GM13977 (cell line): ENCODE measurements around the gene LFNG.

Experiments used
- DNase-seq: peaks from one replicate; pipeline ENCODE4 v3.0.0; 2012; ENCODE audit warnings: low spot score
- in situ Hi-C: fragments of 300-500 bp; cut with MboI; formaldehyde crosslinking; loops from one replicate; pipeline ENCODE4 v1.12.0; 2022; ENCODE audit warnings: low sequenced_read_pairs, low pct_unique_long_range_greater_than_20kb, mixed read lengths, inconsistent platforms; ENCODE audit not compliant: unreplicated experiment
- TF ChIP-seq, protein P1 (sequence below): IDR thresholded peaks from 2 replicates; pipeline ENCODE4 v1.5.1; 2012; ENCODE audit warnings: mild to moderate bottlenecking, control low read depth; ENCODE audit not compliant: insufficient read depth; ENCODE audit errors: extremely low read depth, missing control alignments

The LFNG gene

DNA sequence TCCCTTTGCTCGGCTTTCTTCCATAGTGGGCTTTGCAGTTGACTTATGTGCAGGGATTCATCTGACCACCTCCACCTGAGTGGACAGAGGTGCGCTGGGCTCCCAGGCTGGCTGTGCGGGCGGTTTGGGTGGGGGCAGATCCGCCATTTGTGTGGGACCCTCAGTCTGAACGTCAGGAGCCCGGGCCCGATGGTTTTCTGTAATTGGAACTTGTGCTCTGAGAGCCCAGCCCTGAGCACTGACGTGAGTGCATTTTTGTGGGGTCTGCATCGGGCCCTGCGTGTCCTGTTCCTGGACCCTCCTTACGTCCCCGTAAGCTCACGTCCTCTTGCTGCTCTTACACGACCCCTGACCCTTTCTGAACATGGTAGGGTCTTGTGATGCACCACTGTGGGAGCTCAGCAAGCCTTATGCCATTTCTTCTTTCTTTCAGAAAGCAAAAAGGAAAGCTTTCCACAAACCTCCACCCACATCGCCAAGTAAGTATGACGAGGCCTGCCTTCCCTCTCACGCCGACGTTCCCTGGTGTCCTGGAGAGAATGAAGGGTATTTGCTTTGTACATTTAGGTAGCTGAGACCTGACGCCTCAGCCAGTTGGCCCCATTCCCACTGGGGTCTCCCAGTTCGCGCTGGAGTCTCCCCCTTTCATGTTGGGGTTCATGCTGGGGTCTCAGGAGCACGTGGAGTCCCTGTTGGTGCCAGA is 49.1 kb downstream of the LFNG start:
- DNase-seq = no peak
- in situ Hi-C loops = no loop called here
- TF ChIP-seq, protein P1, sequence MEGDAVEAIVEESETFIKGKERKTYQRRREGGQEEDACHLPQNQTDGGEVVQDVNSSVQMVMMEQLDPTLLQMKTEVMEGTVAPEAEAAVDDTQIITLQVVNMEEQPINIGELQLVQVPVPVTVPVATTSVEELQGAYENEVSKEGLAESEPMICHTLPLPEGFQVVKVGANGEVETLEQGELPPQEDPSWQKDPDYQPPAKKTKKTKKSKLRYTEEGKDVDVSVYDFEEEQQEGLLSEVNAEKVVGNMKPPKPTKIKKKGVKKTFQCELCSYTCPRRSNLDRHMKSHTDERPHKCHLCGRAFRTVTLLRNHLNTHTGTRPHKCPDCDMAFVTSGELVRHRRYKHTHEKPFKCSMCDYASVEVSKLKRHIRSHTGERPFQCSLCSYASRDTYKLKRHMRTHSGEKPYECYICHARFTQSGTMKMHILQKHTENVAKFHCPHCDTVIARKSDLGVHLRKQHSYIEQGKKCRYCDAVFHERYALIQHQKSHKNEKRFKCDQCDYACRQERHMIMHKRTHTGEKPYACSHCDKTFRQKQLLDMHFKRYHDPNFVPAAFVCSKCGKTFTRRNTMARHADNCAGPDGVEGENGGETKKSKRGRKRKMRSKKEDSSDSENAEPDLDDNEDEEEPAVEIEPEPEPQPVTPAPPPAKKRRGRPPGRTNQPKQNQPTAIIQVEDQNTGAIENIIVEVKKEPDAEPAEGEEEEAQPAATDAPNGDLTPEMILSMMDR = no peak

DNA sequence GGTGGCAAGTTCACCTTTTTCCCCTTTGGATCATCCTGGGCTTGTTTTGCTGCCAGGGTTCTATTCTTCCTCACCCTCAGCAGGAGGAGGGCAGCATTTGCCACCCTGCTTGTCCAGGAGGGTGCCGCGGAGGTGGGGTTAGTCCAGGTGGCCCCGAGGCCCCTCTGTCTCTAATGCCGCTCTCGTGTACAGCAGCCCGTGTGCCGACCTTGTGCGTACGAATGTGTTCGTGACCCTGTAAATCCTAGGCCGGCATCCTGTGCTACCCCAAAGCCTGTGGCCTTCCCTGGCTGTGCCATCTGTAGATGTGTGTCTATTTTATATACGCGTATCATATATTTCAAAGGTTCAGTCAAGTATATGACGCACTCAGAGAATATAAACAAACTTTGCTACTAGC is 49.8 kb downstream of the LFNG start:
- DNase-seq = no peak
- in situ Hi-C loops = no loop called here
- TF ChIP-seq, protein P1 = no peak

GRCh38 chr7:2570021-2570420 is 50.4 kb downstream of the LFNG start:
- in situ Hi-C loops = no loop called here
- TF ChIP-seq, protein P1 = no peak
- DNase-seq = no peak

GRCh38 chr7:2571409-2571808 is 51.8 kb downstream of the LFNG start:
- TF ChIP-seq, protein P1 = no peak
- in situ Hi-C loops = no loop called here
- DNase-seq = no peak

DNA sequence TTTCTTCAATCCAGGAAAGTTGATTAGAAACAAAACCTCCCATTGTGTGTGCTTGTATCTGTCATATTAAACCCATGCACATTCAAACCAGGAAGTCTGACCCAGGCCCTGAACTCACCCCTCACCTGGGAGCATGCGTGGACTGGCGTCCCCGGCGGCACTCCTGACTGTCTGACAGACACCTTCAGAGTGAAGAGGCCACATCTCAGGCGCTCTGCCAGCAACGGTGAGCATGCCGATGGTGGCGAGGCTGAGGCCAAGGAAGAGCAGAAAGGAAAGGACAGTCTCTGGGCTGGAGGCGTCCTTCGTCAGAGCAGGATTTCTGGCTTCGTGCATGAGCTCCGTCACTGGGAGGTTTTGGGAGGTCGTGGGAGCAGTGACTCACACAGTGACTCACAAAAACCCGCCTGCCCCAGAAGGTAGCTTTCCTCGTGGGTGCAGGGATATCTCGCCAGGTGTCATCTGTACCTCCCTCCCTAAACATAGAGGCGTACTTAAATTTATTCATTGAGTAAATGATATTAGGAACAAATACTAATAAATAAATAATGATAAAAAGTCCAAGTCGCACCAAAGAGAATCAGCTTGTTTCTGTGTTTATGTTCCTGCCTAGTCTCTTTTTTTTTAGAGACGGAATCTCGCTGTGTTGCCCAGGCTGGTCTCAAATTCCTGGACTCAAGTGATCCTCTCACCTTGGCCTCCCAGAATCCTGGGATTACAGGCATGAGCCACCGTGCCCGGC is 52.7 kb downstream of the LFNG start:
- in situ Hi-C loops = no loop called here
- DNase-seq = no peak
- TF ChIP-seq, protein P1 = no peak

GRCh38 chr7:2573761-2574160 is 54.2 kb downstream of the LFNG start:
- in situ Hi-C loops = no loop called here
- DNase-seq = no peak
- TF ChIP-seq, protein P1 = no peak
